C4-2B (cell line): Measurements from ENCODE around the gene CCR5AS.

ENCODE experiments used
- CTCF ChIP-seq: fragments of 450-650 bp; conservative IDR thresholded peaks from 2 replicates; pipeline ENCODE4 v1.5.1; 2017; ENCODE audit warnings: mild to moderate bottlenecking
- ZFX ChIP-seq: fragments of 450-650 bp; IDR thresholded peaks from 2 replicates; pipeline ENCODE4 v1.6.1; 2017

- TF ChIP-seq CTCF = no peak
- no peak for TF ChIP-seq ZFX
Observed at GRCh38 chr3:46416125-46416810, 9.4 kb upstream of the CCR5AS start.
